Body of pancreas (tissue), 4 donors: ENCODE data around the gene SIK3.

Experiments used
- POLR2A ChIP-seq, 3 donors: fragments of 450-650 bp; IDR thresholded peaks; one replicate each; pipeline ENCODE4 v1.6.1; 2016; ENCODE audit warnings: antibody characterized with exemption in 3 of 3, mild to moderate bottlenecking in 2 of 3
- TF ChIP-seq, protein P1 (sequence below), 7 experiments: fragments of 450-650 bp in 4 of 7; fragments of 200-600 bp in 3 of 7; sonication (generic) in 3 of 7; IDR thresholded peaks; one replicate each; pipeline ENCODE4 v1.5.1; 2016 to 2019; ENCODE audit warnings: antibody characterized with exemption in 7 of 7

DNA sequence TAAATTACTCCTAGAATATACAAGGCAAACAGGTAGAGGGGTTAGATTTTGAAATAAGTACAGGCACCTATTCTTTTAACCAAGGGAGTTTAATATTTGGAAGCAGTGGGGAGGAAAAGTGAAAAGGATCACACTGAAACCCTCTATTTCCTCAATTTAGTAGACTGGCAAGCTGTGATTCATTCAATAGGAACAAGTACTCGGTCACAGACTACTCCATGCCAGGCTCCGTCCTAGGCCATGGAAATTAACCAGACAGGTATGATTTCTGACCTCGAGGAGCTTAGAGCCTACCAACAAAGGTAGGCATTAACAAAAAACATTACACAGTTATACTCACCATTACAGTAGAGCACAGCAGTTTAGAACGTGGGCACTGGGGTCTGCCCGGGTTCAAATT lies 40.9 kb downstream of the SIK3 start:
- no peak for TF ChIP-seq POLR2A (IDR thresholded peaks at IDR 0.05)
- TF ChIP-seq, protein P1, sequence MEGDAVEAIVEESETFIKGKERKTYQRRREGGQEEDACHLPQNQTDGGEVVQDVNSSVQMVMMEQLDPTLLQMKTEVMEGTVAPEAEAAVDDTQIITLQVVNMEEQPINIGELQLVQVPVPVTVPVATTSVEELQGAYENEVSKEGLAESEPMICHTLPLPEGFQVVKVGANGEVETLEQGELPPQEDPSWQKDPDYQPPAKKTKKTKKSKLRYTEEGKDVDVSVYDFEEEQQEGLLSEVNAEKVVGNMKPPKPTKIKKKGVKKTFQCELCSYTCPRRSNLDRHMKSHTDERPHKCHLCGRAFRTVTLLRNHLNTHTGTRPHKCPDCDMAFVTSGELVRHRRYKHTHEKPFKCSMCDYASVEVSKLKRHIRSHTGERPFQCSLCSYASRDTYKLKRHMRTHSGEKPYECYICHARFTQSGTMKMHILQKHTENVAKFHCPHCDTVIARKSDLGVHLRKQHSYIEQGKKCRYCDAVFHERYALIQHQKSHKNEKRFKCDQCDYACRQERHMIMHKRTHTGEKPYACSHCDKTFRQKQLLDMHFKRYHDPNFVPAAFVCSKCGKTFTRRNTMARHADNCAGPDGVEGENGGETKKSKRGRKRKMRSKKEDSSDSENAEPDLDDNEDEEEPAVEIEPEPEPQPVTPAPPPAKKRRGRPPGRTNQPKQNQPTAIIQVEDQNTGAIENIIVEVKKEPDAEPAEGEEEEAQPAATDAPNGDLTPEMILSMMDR (IDR thresholded peaks at IDR 0.05), result no peak
